Stimulated activated CD8-positive, alpha-beta memory T cell treated with anti-CD3 and anti-CD28 coated beads, Interleukin-12 subunit alpha, Interleukin-12 subunit beta, amount 100 ng/mL, for 4 hours (primary cell): ENCODE data around the gene CASKIN1.
"Not testable (repeated sequence)": the region's sequence is repeated elsewhere in the genome, so short reads cannot be mapped to it uniquely, and the experiment has no call there.

Experiments used
- DNase-seq: peaks from one replicate; pipeline ENCODE4 v3.0.0-alpha.2; 2020; ENCODE audit warnings: low read depth

Gene CASKIN1

DNA sequence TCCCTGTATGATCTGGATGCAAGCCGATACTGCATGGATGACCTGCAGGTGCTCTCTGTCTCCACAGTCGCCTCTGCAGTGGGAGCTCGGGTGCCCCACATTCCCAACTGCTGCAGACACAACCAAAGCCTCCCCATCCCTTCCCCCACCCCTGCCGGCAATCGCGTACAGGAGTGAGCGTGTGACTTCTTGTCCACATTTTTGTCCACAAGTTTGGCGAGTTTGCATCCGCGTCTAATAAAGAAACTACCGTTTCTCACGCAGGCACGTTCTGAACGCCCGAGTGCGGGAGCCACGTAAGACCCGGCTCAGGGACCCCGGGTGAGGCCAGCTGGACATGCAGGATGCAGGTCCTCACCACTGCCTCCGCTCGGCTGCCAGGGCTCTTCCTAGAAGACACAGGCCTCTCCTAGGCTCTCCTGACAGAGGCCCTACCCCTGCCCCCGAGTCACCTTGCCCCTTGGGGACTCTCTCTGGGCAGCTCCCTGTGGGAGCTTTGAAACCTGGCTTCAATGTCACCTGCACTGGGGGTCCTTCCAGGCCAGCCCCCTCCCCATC lies 66.4 kb downstream of the CASKIN1 start:
- DNase-seq, result not testable (repeated sequence)

GRCh38 chr16:2129251-2129650 lies 67.2 kb downstream of the CASKIN1 start:
- not testable (repeated sequence) for DNase-seq

GRCh38 chr16:2127630-2128280 lies 68.7 kb downstream of the CASKIN1 start:
- not testable (repeated sequence) for DNase-seq
